WTC11 (cell line): ENCODE data around the gene FERMT3. TPM values are rescaled to one million over a fixed set of nuclear protein-coding genes. Genes with fewer than 3 reads are reported as not detected.

Experiments used
- ATAC-seq: fragments of 200-7000 bp; cut with Tn5 transposase; 2 replicates; pipeline ENCODE4 v1.10.0; 2021; ENCODE audit warnings: mild to moderate bottlenecking, moderate library complexity
- CTCF ChIA-PET: fragments of 300-600 bp; sonication (Branson Sonifier 250); formaldehyde crosslinking; loops from one replicate; lab custom pipeline; 2021; ENCODE audit warnings: antibody characterized with exemption; lab: Charles Lee
- POLR2A ChIA-PET: fragments of 350-600 bp; sonication (Branson Sonifier 250); formaldehyde crosslinking; loops from one replicate; lab custom pipeline; 2021; ENCODE audit warnings: antibody characterized with exemption; lab: Charles Lee
- DNase-seq: peaks from one replicate; pipeline ENCODE4 v3.0.0; 2021; ENCODE audit warnings: low spot score
- H3K27ac Mint-ChIP-seq: 2 replicates; pipeline ENCODE4 v1.8.0; 2021; ENCODE audit warnings: mixed read lengths
- H3K27me3 Mint-ChIP-seq: 2 replicates; pipeline ENCODE4 v1.8.0; 2021; ENCODE audit warnings: low read depth, mild to moderate bottlenecking, moderate library complexity, mixed read lengths
- H3K36me3 Mint-ChIP-seq: 2 replicates; pipeline ENCODE4 v1.8.0; 2021; ENCODE audit warnings: mixed read lengths
- H3K4me1 Mint-ChIP-seq: 2 replicates; pipeline ENCODE4 v1.8.0; 2022; ENCODE audit warnings: mixed read lengths
- H3K4me3 Mint-ChIP-seq: 2 replicates; pipeline ENCODE4 v1.8.0; 2021; ENCODE audit warnings: mild to moderate bottlenecking, moderate library complexity, mixed read lengths
- H3K9me3 Mint-ChIP-seq: 2 replicates; pipeline ENCODE4 v1.8.0; 2021; ENCODE audit warnings: mixed read lengths
- ATF1 ChIP-seq: sonication (generic); formaldehyde crosslinking; IDR thresholded peaks from 2 replicates; pipeline ENCODE4 v1.8.1; 2023; ENCODE audit warnings: mild to moderate bottlenecking, moderate library complexity, missing genetic modification reagents
- CBFB ChIP-seq: sonication (generic); formaldehyde crosslinking; IDR thresholded peaks from 2 replicates; pipeline ENCODE4 v1.8.1; 2022; ENCODE audit warnings: mild to moderate bottlenecking, low read depth, missing genetic modification reagents
- EMX1 ChIP-seq: fragments of 250-450 bp; sonication (Bioruptor Pico); IDR thresholded peaks from 2 replicates; pipeline ENCODE4 v1.8.0; 2021; ENCODE audit warnings: mild to moderate bottlenecking
- HMGXB4 ChIP-seq: sonication (generic); formaldehyde crosslinking; IDR thresholded peaks from 2 replicates; pipeline ENCODE4 v1.8.1; 2023; ENCODE audit warnings: mild to moderate bottlenecking, moderate library complexity, missing genetic modification reagents
- IRF1 ChIP-seq: sonication (generic); formaldehyde crosslinking; IDR thresholded peaks from 2 replicates; pipeline ENCODE4 v1.8.0; 2023; ENCODE audit warnings: missing genetic modification reagents
- RELA ChIP-seq: sonication (generic); formaldehyde crosslinking; IDR thresholded peaks from 2 replicates; pipeline ENCODE4 v1.8.1; 2022; ENCODE audit warnings: missing genetic modification reagents, mild to moderate bottlenecking, borderline replicate concordance
- TEAD4 ChIP-seq: sonication (generic); formaldehyde crosslinking; IDR thresholded peaks from 2 replicates; pipeline ENCODE4 v1.8.0; 2022; ENCODE audit warnings: mild to moderate bottlenecking, missing genetic modification reagents
- TP53 ChIP-seq: sonication (generic); formaldehyde crosslinking; IDR thresholded peaks from 2 replicates; pipeline ENCODE4 v1.8.1; 2023; ENCODE audit warnings: mild to moderate bottlenecking, missing genetic modification reagents
- ZNF138 ChIP-seq: sonication (generic); formaldehyde crosslinking; conservative IDR thresholded peaks from 2 replicates; pipeline ENCODE4 v1.8.1; 2022; ENCODE audit warnings: mild to moderate bottlenecking, moderate library complexity, missing genetic modification reagents
- ZNF281 ChIP-seq: sonication (generic); formaldehyde crosslinking; IDR thresholded peaks from 2 replicates; pipeline ENCODE4 v1.8.0; 2023; ENCODE audit warnings: mild to moderate bottlenecking, missing genetic modification reagents
- total RNA-seq: library from RNA; stranded (reverse); gene quantifications from 3 replicates; pipeline ENCODE4 v1.2.3, GENCODE V29; 2021
- TF ChIP-seq, protein P1 (sequence below): fragments of 200-600 bp; IDR thresholded peaks from 2 replicates; pipeline ENCODE4 v1.8.0; 2022; ENCODE audit warnings: antibody characterized with exemption

FERMT3 gene
- total RNA-seq, 1 experiment from 2014 or later, result 3.8 TPM

DNA sequence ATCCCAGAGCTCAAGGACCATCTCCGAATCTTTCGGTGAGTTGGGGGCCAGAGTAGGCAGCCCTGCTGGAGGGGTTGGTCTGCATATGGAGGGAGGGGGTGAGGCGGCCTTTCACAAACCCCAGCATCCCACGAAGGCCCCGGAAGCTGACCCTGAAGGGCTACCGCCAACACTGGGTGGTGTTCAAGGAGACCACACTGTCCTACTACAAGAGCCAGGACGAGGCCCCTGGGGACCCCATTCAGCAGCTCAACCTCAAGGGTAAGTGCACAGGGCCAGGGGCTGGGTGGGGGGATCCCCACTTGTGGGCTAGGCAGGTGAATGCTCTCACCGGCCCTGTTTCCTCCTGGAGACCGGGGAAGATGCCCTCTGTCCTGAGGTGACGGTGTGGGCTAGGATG, 13.2 kb downstream of the FERMT3 start:
- CTCF ChIA-PET, result no interaction called here

GRCh38 chr11:64220271-64220670, 13.8 kb downstream of the FERMT3 start:
- TF ChIP-seq EMX1 (CRISPR knock-in tag) (no peak), ZNF138 (CRISPR knock-in tag) (no peak), TP53 (CRISPR knock-in tag) (no peak), ZNF281 (CRISPR knock-in tag) (no peak), CBFB (CRISPR knock-in tag) (no peak)
- ATAC-seq (no peak), DNase-seq (no peak)
- Mint-ChIP-seq H3K36me3 (peaks cover 3% of the 10 kb centered on the region), H3K4me3 (no peak overlapping the region), H3K27me3 (no peaks in the 10 kb centered on the region), H3K4me1 (peaks cover 6% of the 10 kb centered on the region), H3K27ac (no peak overlapping the region), H3K9me3 (no peaks in the 10 kb centered on the region)
- ChIA-PET CTCF (no interaction called here), POLR2A (interaction anchor here (1.2 kb wide), 1 partner anchor 13 kb away, joined by 4 read pairs; the partner anchor contains the start of gene FERMT3)

More for the DNA sequence above, 13.2 kb downstream of the FERMT3 start:
- Mint-ChIP-seq H3K27ac (no peak overlapping the region), H3K4me3 (no peak overlapping the region), H3K36me3 (peaks cover 8% of the 10 kb centered on the region), H3K27me3 (no peaks in the 10 kb centered on the region), H3K4me1 (peaks cover 1% of the 10 kb centered on the region; the same call in 1 of the 2 replicates), H3K9me3 (no peaks in the 10 kb centered on the region)
- POLR2A ChIA-PET, result interaction anchor here (1.2 kb wide), 1 partner anchor 13 kb away, joined by 4 read pairs; the partner anchor contains the start of gene FERMT3
- DNase-seq (no peak), ATAC-seq (no peak)
- TF ChIP-seq HMGXB4, result no peak

DNA sequence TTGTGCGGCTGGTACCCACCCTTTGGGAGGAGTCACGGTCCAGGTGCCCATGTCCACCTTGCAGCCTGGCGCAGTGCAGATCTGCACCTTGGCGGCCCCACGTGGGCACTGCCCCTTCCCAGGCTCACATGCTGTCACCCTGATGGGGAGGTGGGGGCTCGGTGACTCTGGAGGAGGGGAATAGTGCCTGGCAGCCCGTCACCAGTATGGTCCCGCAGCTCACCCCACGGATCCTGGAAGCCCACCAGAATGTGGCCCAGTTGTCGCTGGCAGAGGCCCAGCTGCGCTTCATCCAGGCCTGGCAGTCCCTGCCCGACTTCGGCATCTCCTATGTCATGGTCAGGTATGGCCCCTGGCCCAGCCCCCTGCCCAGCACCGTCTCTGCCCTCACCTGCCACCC, 14.3 kb downstream of the FERMT3 start:
- peaks cover 8% of the 10 kb centered on the region for H3K4me1 Mint-ChIP-seq
- H3K27me3 Mint-ChIP-seq, result no peaks in the 10 kb centered on the region
- POLR2A ChIA-PET, result interaction anchor here (0.6 kb wide), 1 partner anchor 43 kb away, joined by 5 read pairs; no protein-coding TSS in a partner anchor
- TF ChIP-seq TEAD4, result no peak
- TF ChIP-seq RELA (CRISPR knock-in tag), result no peak
- TF ChIP-seq, protein P1, sequence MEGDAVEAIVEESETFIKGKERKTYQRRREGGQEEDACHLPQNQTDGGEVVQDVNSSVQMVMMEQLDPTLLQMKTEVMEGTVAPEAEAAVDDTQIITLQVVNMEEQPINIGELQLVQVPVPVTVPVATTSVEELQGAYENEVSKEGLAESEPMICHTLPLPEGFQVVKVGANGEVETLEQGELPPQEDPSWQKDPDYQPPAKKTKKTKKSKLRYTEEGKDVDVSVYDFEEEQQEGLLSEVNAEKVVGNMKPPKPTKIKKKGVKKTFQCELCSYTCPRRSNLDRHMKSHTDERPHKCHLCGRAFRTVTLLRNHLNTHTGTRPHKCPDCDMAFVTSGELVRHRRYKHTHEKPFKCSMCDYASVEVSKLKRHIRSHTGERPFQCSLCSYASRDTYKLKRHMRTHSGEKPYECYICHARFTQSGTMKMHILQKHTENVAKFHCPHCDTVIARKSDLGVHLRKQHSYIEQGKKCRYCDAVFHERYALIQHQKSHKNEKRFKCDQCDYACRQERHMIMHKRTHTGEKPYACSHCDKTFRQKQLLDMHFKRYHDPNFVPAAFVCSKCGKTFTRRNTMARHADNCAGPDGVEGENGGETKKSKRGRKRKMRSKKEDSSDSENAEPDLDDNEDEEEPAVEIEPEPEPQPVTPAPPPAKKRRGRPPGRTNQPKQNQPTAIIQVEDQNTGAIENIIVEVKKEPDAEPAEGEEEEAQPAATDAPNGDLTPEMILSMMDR, result no peak
- TF ChIP-seq HMGXB4, result no peak
- ATAC-seq, result no peak
- no peak overlapping the region for H3K27ac Mint-ChIP-seq
- H3K9me3 Mint-ChIP-seq, result no peaks in the 10 kb centered on the region
- peaks cover 3% of the 10 kb centered on the region; the same call in 1 of the 2 replicates for H3K36me3 Mint-ChIP-seq
- no peak for DNase-seq
- CTCF ChIA-PET, result no interaction called here
- no peak overlapping the region for H3K4me3 Mint-ChIP-seq

DNA sequence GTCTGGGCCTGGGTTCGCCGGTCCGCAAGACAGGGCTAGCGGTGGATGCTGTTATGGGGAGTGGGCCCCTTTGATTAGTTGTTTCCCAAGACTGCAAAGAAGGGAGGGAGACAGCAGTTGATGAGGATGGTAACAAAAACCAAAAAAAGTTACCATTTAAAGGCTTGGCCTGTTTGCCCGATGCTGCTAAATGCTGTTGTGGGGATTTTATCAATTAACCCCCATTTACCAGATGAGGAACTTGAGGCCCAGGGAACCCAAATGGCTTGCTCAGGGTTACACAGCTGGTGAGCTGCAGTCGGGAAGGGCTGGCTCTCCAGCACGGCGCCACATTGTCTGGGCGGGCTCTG, 16.1 kb downstream of the FERMT3 start:
- no peaks in the 10 kb centered on the region for H3K27me3 Mint-ChIP-seq
- ATAC-seq, result no peak
- H3K36me3 Mint-ChIP-seq, result no peaks in the 10 kb centered on the region
- ChIA-PET POLR2A (interaction anchor here (0.6 to 0.8 kb wide), 2 partner anchors 8 to 21 kb away, joined by 3 to 5 read pairs; no protein-coding TSS in a partner anchor), CTCF (interaction anchor here (2.1 kb wide), 1 partner anchor 18 kb away, joined by 7 read pairs; no protein-coding TSS in a partner anchor)
- no peak for DNase-seq
- no peak overlapping the region for H3K27ac Mint-ChIP-seq
- no peak overlapping the region for H3K4me3 Mint-ChIP-seq
- H3K4me1 Mint-ChIP-seq, result peaks cover 15% of the 10 kb centered on the region
- TF ChIP-seq CBFB (CRISPR knock-in tag), result no peak
- no peak for TF ChIP-seq IRF1 (CRISPR knock-in tag)
- no peak for TF ChIP-seq ATF1 (CRISPR knock-in tag)
- no peaks in the 10 kb centered on the region for H3K9me3 Mint-ChIP-seq
